Ovary (tissue), 3 donors: ENCODE data around the gene PLCB4.

ENCODE experiments used
- CTCF ChIP-seq, 3 donors: fragments of 450-650 bp in 2 of 3; fragments of 200-600 bp in 1 of 3; IDR thresholded peaks; one replicate each; pipeline versions ENCODE4 v1.5.1 to v1.8.0; 2016 to 2022; ENCODE audit warnings: antibody characterized with exemption in 3 of 3, mild to moderate bottlenecking in 1 of 3
- POLR2A ChIP-seq: fragments of 450-650 bp; IDR thresholded peaks from one replicate; pipeline ENCODE4 v1.6.1; 2017; ENCODE audit warnings: antibody characterized with exemption, mild to moderate bottlenecking, moderate library complexity
- donor health status: DM: no; HTN: no; CAD: no.

- no peak for TF ChIP-seq POLR2A
- TF ChIP-seq CTCF (IDR thresholded peaks at IDR 0.05) = no peak
Measured at GRCh38 chr20:9141921-9142320, 73.0 kb downstream of the PLCB4 start.
